Panc1 (cell line): ENCODE results near the gene WDFY2. TPM values are rescaled to one million over a fixed set of nuclear protein-coding genes. Genes with fewer than 3 reads are reported as not detected.

Experiments used
- ATAC-seq: fragments of 200-7000 bp; cut with Tn5 transposase; 2 replicates; pipeline ENCODE4 v1.9.1; 2020; ENCODE audit warnings: mild to moderate bottlenecking, moderate library complexity
- BruUV-seq: library from RNA; stranded (reverse); fragments of 400-500 nt; replicated peaks from 2 replicates; lab custom pipeline; 2021; lab: Mats Ljungman, UMichigan
- CTCF ChIA-PET: fragments of 300-600 bp; sonication (Branson Sonifier 250); formaldehyde crosslinking; loops from one replicate; lab custom pipeline; 2022; ENCODE audit warnings: antibody characterized with exemption; lab: Charles Lee
- POLR2A ChIA-PET: fragments of 300-600 bp; sonication (Branson Sonifier 250); formaldehyde crosslinking; loops from one replicate; lab custom pipeline; 2022; ENCODE audit warnings: antibody characterized with exemption; lab: Charles Lee
- DNase-seq: peaks from one replicate; pipeline ENCODE4 v3.0.0-alpha.2; 2010; ENCODE audit warnings: low read depth, low spot score
- H3K27ac ChIP-seq: 2 replicates; pipeline ENCODE4 v1.5.1; 2011; ENCODE audit warnings: mild to moderate bottlenecking, low read length, inconsistent platforms
- H3K27me3 ChIP-seq: fragments of 200-500 bp; sonication (Bioruptor generic); 2 replicates; pipeline ENCODE4 v1.6.0; 2014; ENCODE audit warnings: low read length, inconsistent platforms; ENCODE audit not compliant: control insufficient read depth, insufficient read depth
- H3K36me3 ChIP-seq: fragments of 200-500 bp; sonication (Bioruptor generic); 2 replicates; pipeline ENCODE4 v1.5.1; 2014; ENCODE audit warnings: inconsistent platforms, mild to moderate bottlenecking, low read length, moderate library complexity; ENCODE audit not compliant: control insufficient read depth, insufficient read depth
- H3K4me1 ChIP-seq: 2 replicates; pipeline ENCODE4 v1.5.1; 2011; ENCODE audit warnings: inconsistent platforms, mild to moderate bottlenecking, low read length, moderate library complexity; ENCODE audit not compliant: control insufficient read depth, insufficient read depth
- H3K4me3 ChIP-seq, 2 experiments: 2 replicates each; pipeline ENCODE4 v1.5.1; 2011 to 2012; ENCODE audit warnings: low read depth in 2 of 2, low read length in 2 of 2, mild to moderate bottlenecking in 2 of 2, inconsistent platforms in 1 of 2, moderate library complexity in 1 of 2
- H3K9me3 ChIP-seq: fragments of 200-500 bp; sonication (Bioruptor generic); 2 replicates; pipeline ENCODE4 v1.5.1; 2014; ENCODE audit warnings: low read depth, mild to moderate bottlenecking, inconsistent platforms, low read length, moderate library complexity; ENCODE audit not compliant: control insufficient read depth, insufficient read depth
- POLR2AphosphoS5 ChIP-seq: IDR thresholded peaks from 2 replicates; pipeline ENCODE4 v1.6.1; 2012; ENCODE audit warnings: mild to moderate bottlenecking, low read depth, low read length, moderate library complexity
- SIN3A ChIP-seq: IDR thresholded peaks from 2 replicates; pipeline ENCODE4 v1.6.1; 2012; ENCODE audit warnings: low read depth, mild to moderate bottlenecking, low read length, moderate library complexity, borderline replicate concordance; ENCODE audit not compliant: insufficient read depth
- TCF7L2 ChIP-seq: IDR thresholded peaks from 2 replicates; pipeline ENCODE4 v1.6.1; 2011; ENCODE audit warnings: mild to moderate bottlenecking, low read depth, low read length, inconsistent platforms
- in situ Hi-C: cut with HindIII; loops from 2 replicates; pipeline ENCODE4 v1.10.0; 2016; ENCODE audit warnings: low sequenced_read_pairs, low pct_unique_long_range_greater_than_20kb
- intact Hi-C: fragments of 100-400 bp; cut with micrococcal nuclease; formaldehyde crosslinking; loops from one replicate; pipeline ENCODE4 v1.10.0; 2022; ENCODE audit not compliant: unreplicated experiment
- total RNA-seq: library from RNA; stranded (reverse); gene quantifications from one replicate; pipeline ENCODE4 v1.2.1, GENCODE V29; 2021; ENCODE audit not compliant: unreplicated experiment
- TF ChIP-seq, protein P1 (sequence below): fragments of 450-650 bp; IDR thresholded peaks from 2 replicates; pipeline ENCODE4 v1.5.1; 2017; ENCODE audit warnings: mild to moderate bottlenecking
- TF ChIP-seq, protein P2 (sequence below), 2 experiments: IDR thresholded peaks; 2 replicates each; pipeline ENCODE4 v1.6.1; 2011 to 2012; ENCODE audit warnings: low read depth in 2 of 2, control low read depth in 1 of 2, low read length in 1 of 2, mild to moderate bottlenecking in 1 of 2, moderate library complexity in 1 of 2; ENCODE audit not compliant: insufficient read depth in 1 of 2

Gene WDFY2
- total RNA-seq, 1 experiment from 2014 or later, result 7.8 TPM

DNA sequence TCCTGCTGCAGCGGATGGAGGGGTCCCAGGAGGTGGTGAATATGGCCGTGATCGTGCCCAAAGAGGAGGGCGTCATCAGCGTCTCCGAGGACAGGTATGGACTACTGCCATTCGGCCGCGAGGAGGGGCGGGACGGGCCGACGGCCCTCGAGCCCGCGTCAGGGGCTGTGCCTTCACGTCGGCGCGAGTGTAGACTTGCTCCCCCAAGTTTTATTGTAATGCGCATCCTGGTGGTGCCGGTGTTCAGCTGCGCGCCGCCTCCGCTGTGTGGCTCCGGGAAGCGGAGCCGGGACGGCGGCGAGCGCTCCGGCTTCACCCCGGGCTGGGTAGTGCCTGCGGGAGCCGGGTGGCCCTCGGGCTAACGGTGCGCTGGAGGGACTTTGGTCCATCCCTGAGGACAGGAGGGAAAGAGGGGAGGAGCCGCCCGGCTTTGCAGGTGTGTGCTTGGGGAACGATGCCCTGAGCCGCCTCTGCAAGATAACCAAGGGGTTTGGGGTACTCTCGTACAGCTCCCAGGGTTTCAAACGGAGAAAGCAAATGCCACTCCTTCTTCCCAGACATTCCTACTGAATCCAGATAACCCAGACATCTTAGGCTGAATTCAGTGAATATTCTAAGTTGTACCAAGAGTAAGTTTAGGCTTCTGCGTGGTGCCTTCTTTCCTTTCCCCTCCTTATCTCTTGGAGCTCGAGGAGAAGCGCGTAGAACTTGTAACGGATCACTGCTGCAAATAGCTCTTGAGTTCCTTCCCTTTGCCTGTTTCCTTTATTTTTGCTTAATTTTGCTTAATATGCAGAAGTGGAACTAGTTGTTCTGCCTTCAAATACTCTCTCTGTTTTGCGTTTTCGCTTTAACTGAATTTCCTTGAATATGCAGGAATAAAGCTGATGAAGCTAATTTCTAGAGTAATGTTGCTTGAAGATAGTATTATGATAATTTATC is 740 bp downstream of the WDFY2 start:
- H3K9me3 ChIP-seq, result no peaks in the 10 kb centered on the region
- in situ Hi-C loops (no loop called here), intact Hi-C loops (no loop called here)
- ATAC-seq (peak; percentile 69), DNase-seq (no peak)
- peak overlapping the region; percentile 85 to 92 for H3K4me3 ChIP-seq
- peaks cover 26% of the 10 kb centered on the region for H3K4me1 ChIP-seq
- H3K27ac ChIP-seq, result peak overlapping the region; percentile 83
- H3K36me3 ChIP-seq, result no peaks in the 10 kb centered on the region
- ChIA-PET CTCF (no interaction called here), POLR2A (no interaction called here)
- TF ChIP-seq, protein P1, sequence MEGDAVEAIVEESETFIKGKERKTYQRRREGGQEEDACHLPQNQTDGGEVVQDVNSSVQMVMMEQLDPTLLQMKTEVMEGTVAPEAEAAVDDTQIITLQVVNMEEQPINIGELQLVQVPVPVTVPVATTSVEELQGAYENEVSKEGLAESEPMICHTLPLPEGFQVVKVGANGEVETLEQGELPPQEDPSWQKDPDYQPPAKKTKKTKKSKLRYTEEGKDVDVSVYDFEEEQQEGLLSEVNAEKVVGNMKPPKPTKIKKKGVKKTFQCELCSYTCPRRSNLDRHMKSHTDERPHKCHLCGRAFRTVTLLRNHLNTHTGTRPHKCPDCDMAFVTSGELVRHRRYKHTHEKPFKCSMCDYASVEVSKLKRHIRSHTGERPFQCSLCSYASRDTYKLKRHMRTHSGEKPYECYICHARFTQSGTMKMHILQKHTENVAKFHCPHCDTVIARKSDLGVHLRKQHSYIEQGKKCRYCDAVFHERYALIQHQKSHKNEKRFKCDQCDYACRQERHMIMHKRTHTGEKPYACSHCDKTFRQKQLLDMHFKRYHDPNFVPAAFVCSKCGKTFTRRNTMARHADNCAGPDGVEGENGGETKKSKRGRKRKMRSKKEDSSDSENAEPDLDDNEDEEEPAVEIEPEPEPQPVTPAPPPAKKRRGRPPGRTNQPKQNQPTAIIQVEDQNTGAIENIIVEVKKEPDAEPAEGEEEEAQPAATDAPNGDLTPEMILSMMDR, result no peak
- TF ChIP-seq POLR2AphosphoS5 (no peak), SIN3A (peak; percentile 10; the same call in 1 of the 2 replicates)
- TF ChIP-seq, protein P2, sequence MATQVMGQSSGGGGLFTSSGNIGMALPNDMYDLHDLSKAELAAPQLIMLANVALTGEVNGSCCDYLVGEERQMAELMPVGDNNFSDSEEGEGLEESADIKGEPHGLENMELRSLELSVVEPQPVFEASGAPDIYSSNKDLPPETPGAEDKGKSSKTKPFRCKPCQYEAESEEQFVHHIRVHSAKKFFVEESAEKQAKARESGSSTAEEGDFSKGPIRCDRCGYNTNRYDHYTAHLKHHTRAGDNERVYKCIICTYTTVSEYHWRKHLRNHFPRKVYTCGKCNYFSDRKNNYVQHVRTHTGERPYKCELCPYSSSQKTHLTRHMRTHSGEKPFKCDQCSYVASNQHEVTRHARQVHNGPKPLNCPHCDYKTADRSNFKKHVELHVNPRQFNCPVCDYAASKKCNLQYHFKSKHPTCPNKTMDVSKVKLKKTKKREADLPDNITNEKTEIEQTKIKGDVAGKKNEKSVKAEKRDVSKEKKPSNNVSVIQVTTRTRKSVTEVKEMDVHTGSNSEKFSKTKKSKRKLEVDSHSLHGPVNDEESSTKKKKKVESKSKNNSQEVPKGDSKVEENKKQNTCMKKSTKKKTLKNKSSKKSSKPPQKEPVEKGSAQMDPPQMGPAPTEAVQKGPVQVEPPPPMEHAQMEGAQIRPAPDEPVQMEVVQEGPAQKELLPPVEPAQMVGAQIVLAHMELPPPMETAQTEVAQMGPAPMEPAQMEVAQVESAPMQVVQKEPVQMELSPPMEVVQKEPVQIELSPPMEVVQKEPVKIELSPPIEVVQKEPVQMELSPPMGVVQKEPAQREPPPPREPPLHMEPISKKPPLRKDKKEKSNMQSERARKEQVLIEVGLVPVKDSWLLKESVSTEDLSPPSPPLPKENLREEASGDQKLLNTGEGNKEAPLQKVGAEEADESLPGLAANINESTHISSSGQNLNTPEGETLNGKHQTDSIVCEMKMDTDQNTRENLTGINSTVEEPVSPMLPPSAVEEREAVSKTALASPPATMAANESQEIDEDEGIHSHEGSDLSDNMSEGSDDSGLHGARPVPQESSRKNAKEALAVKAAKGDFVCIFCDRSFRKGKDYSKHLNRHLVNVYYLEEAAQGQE (IDR thresholded peaks at IDR 0.05; ENCODE audit: insufficient read depth in 1 of 2, low read depth in 2 of 2, low read length in 1 of 2), result no peak
- BruUV-seq, result no TSS peak
- no peaks in the 10 kb centered on the region for H3K27me3 ChIP-seq

DNA sequence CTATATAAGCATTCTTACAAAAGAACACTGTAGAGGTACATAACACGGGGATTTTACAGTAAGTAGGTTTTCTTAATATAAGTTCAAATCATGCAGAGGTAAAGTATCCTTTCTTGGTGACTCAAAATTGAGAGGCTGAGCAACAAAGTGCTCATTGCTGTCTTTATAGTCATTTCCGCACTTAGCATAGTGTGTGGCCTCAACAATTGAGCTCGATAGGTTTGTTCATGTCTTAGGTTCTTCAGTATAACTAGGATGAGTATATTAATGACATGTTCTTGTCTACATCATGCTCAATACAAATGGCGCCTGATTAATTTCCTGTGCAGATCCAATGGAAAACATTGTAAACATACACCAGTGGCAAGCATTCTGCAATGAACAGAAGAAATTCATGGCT is 1.4 kb downstream of the WDFY2 start:
- no peaks in the 10 kb centered on the region for H3K27me3 ChIP-seq
- H3K27ac ChIP-seq, result peak overlapping the region; percentile 83
- peak overlapping the region; percentile 85 to 92 for H3K4me3 ChIP-seq
- no peaks in the 10 kb centered on the region for H3K9me3 ChIP-seq
- intact Hi-C loops (no loop called here), in situ Hi-C loops (no loop called here)
- CTCF ChIA-PET, result no interaction called here
- BruUV-seq, result TSS peak; percentile 62
- POLR2A ChIA-PET, result interaction anchor here (0.6 kb wide), 1 partner anchor 1699 kb away, joined by 8 read pairs; no protein-coding TSS in a partner anchor
- TF ChIP-seq, protein P2 (IDR thresholded peaks at IDR 0.05; ENCODE audit: insufficient read depth in 1 of 2, low read depth in 2 of 2, low read length in 1 of 2), result no peak
- TF ChIP-seq TCF7L2 (no peak), POLR2AphosphoS5 (no peak), SIN3A (no peak)
- TF ChIP-seq, protein P1, result no peak
- DNase-seq, result no peak
- no peak for ATAC-seq
- peaks cover 33% of the 10 kb centered on the region for H3K4me1 ChIP-seq
- H3K36me3 ChIP-seq, result no peaks in the 10 kb centered on the region
